Erythroblast (primary cell): Measurements from ENCODE around the gene ENGASE.

Source experiments
- GATA1 ChIP-seq: IDR thresholded peaks from 2 replicates; pipeline ENCODE4 v1.6.1; 2011; ENCODE audit warnings: low read depth, mild to moderate bottlenecking, control low read depth, low read length, moderate library complexity
- POLR2A ChIP-seq: IDR thresholded peaks from 2 replicates; pipeline ENCODE4 v1.6.1; 2011; ENCODE audit warnings: mild to moderate bottlenecking, low read length

GRCh38 chr17:79062691-79063090 lies 11.9 kb upstream of the ENGASE start:
- TF ChIP-seq POLR2A (no peak), GATA1 (no peak)
